DOHH2 (cell line): ENCODE results near the gene TYK2.

Source experiments
- CTCF ChIP-seq: fragments of 200-600 bp; sonication (generic); IDR thresholded peaks from one replicate; pipeline ENCODE4 v1.5.1; 2014; ENCODE audit warnings: antibody characterized with exemption, mild to moderate bottlenecking, low read depth, low read length; ENCODE audit not compliant: poor library complexity, severe bottlenecking
- EZH2phosphoT487 ChIP-seq: fragments of 200-600 bp; sonication (generic); IDR thresholded peaks from 2 replicates; pipeline ENCODE4 v1.6.1; 2017; ENCODE audit warnings: borderline replicate concordance, mild to moderate bottlenecking, antibody characterized with exemption, low read length, moderate library complexity, mixed read lengths

- TF ChIP-seq CTCF: no peak
- TF ChIP-seq EZH2phosphoT487: no peak
These were observed 36.9 kb downstream of the TYK2 start for GRCh38 chr19:10343495-10343894.
